IPS-15b (cell line): ENCODE results near the gene HOXA2.

Source experiments
- H3K27me3 ChIP-seq: one replicate; pipeline ENCODE4 v1.6.1; 2013; ENCODE audit warnings: low read length; ENCODE audit not compliant: control insufficient read depth, insufficient read depth
- H3K36me3 ChIP-seq: one replicate; pipeline ENCODE4 v1.6.1; 2013; ENCODE audit warnings: low read length; ENCODE audit not compliant: control insufficient read depth, insufficient read depth
- H3K4me1 ChIP-seq: one replicate; pipeline ENCODE4 v1.6.1; 2013; ENCODE audit warnings: mild to moderate bottlenecking, low read length; ENCODE audit not compliant: control insufficient read depth, insufficient read depth
- H3K4me3 ChIP-seq: one replicate; pipeline ENCODE4 v1.5.1; 2013; ENCODE audit warnings: low read depth, low read length
- H3K9ac ChIP-seq: one replicate; pipeline ENCODE4 v1.6.1; 2013; ENCODE audit warnings: low read depth, mild to moderate bottlenecking, low read length
- H3K9me3 ChIP-seq: one replicate; pipeline ENCODE4 v1.6.1; 2013; ENCODE audit warnings: mild to moderate bottlenecking, low read length; ENCODE audit not compliant: control insufficient read depth, insufficient read depth

Gene HOXA2

DNA sequence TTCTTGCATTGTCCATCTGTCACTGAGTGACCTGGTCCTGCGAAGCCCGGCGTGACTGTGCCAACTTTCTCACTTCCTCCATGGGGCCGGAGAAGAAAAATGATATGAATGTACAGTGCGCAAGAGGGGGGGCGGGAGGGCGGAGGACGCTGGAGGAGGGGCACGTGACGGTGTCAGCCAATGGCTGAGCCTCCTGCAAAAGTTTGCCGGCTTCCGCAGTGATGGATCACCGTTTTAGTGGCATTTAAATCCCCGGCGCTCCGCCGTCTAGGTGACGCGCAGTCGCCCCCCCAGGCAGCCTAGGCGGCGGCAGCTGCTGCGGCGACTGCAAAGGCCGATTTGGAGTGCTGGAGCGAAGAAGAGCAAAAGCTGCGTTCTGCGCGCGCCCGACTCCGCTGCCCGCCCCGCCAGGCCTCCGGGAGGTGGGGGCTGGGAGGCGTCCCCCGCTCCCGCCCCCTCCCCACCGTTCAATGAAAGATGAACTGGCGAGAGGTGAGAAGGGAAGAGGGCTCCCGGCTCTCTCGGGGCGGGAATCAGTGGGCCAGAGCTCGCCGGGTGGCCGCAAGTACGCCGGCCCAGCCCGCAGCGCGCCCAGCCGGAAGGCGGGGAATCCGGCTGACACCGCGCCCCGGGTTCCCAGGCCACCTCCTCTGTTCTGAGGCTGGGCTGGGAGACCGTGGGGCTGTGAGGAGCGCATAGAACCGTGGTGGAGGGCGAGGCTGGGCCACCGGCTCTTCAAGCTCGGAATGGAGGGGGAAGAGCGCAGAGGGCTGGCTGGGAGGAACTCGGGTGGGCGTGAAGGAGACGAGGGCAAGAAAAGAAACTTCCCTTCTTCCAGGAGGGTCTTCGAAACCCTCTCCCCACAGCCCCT is 6.4 kb downstream of the HOXA2 start, which contains the start of gene HOXA1:
Gene HOXA1, minus strand, starts transcription at position 104 of the 871 bp plus-strand sequence. Its CDS starts 88 bp downstream, at position 16.
- no peaks in the 10 kb centered on the region for H3K36me3 ChIP-seq
- no peaks in the 10 kb centered on the region for H3K9me3 ChIP-seq
- no peak within 1 kb of the TSS for H3K9ac ChIP-seq
- peaks cover 32% of the 10 kb centered on the region for H3K4me1 ChIP-seq
- peaks cover 90% of the 10 kb centered on the region for H3K27me3 ChIP-seq
- peak within 1 kb of the TSS; percentile 54 for H3K4me3 ChIP-seq

DNA sequence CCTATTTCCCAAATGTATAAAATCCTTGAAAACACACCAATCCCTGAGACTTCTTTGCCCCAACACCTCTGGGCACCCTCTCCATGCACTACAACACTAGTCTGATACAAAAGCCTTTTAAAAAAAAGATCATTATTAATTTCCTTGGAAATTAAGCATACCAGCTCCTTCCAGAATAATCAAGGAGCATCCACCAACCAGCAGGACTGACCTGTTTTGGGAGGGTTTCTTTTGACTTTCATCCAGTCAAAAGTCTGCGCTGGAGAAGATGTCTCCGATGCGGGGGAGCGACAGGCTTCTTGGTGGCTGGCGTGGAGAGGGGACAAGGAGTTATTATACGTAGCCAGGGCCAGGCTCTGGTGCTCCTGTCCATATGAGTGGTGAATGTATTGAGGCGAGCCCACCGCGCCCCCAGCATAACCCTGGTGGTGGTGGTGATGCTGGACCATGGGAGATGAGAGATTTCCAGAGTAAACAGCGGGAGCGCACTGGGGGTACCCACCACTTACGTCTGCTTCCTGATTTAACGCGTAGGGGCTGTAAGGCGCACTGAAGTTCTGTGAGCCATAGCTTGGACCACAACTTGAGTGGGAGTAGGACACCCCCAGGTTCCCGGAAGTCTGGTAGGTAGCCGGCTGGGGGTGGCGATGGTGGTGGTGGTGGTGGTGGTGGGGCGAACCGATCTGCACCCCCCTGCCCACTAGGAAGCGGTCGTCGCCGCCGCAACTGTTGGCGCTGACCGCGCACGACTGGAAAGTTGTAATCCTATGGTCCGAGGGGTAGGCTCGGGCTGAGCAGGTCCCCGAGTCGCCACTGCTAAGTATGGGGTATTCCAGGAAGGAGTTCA is 7.2 kb downstream of the HOXA2 start:
- no peaks in the 10 kb centered on the region for H3K36me3 ChIP-seq
- peak overlapping the region; percentile 37 for H3K4me3 ChIP-seq
- no peaks in the 10 kb centered on the region for H3K9me3 ChIP-seq
- peaks cover 90% of the 10 kb centered on the region for H3K27me3 ChIP-seq
- peaks cover 32% of the 10 kb centered on the region for H3K4me1 ChIP-seq
- H3K9ac ChIP-seq = no peak overlapping the region

DNA sequence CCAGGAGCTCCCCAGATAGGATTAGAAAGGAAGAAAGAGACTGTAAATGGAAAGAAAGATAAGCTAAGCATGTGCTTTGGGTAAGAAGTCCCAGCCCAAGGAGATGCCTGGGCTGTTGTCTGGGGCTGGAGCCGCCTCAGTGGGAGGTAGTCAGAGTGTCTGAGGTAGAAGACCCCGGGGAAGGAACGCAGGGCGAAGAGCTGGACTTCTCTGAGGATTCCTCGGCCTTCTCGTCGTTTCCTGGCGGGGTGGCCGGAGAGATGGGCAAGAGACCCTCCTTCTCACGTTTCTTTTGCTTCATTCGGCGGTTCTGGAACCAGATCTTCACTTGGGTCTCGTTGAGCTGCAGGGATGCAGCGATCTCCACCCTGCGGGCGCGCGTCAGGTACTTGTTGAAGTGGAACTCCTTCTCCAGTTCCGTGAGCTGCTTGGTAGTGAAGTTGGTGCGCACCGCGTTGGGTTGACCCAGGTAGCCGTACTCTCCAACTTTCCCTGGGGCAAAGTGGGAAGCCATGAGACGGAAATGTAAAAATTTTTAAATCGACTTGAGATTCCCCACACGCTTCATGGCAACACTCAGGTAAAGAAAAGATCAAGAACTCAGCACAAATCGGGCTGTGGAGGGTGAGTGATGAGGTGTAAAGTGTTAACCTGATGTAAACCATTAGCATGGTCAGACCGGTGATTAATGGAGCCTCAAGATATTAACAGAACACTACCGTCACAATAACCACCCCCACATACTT is 8.0 kb downstream of the HOXA2 start:
- Histone ChIP-seq H3K27me3 (peaks cover 90% of the 10 kb centered on the region), H3K9ac (no peak overlapping the region), H3K36me3 (no peaks in the 10 kb centered on the region), H3K4me3 (peak overlapping the region; percentile 37), H3K4me1 (peaks cover 35% of the 10 kb centered on the region), H3K9me3 (no peaks in the 10 kb centered on the region)

DNA sequence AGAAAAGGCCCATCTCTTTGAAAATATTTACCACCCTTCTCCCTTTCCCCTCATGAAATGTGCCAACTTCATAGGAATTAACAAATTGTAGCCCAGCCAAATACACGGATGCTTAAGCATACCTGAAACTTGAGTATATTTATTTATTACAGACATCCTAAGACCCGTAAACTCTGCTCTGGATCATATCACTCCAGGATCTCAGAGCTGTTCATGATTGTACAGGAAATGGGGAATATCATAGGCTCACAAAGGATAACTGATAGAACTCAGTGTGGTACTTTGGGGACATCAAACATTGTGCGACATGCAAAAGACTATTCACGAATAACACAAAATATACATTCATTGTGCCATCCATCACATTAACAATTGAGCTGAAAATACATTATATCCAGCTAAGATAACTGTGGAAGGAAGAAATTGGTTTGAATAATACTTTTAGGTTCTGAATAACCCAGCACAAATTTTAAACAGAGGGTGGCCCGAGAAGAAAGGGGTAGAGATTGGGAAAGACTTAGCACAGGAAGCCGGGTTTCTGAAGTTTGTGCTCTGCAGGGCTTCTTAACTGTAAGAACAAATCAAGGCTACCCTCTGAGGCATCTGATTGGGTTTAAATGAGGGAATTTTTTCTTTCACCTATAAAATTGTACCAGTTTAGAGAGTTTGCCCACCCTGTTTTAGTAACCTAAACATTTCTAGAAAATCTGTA is 9.1 kb downstream of the HOXA2 start:
- H3K4me1 ChIP-seq = peaks cover 37% of the 10 kb centered on the region
- H3K4me3 ChIP-seq = no peak overlapping the region
- no peaks in the 10 kb centered on the region for H3K9me3 ChIP-seq
- no peaks in the 10 kb centered on the region for H3K36me3 ChIP-seq
- no peak overlapping the region for H3K9ac ChIP-seq
- H3K27me3 ChIP-seq = peaks cover 90% of the 10 kb centered on the region

DNA sequence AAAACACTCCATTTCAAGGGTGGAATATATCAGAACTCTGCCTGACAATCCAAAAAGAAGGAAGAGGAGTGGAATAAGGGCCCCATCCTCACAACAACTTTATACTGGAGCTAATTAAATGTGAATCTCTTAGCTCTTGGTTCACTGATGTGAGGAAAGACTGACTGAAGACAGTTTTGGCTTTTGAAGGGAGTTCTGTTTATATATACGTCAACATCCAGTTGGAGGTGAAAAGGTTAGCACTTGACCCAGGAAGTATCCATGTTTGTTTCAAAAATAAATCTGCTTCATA is 9.7 kb downstream of the HOXA2 start:
- no peaks in the 10 kb centered on the region for H3K36me3 ChIP-seq
- H3K9ac ChIP-seq = no peak overlapping the region
- no peaks in the 10 kb centered on the region for H3K9me3 ChIP-seq
- peaks cover 37% of the 10 kb centered on the region for H3K4me1 ChIP-seq
- H3K27me3 ChIP-seq = peaks cover 90% of the 10 kb centered on the region
- peak overlapping the region; percentile 10 for H3K4me3 ChIP-seq

DNA sequence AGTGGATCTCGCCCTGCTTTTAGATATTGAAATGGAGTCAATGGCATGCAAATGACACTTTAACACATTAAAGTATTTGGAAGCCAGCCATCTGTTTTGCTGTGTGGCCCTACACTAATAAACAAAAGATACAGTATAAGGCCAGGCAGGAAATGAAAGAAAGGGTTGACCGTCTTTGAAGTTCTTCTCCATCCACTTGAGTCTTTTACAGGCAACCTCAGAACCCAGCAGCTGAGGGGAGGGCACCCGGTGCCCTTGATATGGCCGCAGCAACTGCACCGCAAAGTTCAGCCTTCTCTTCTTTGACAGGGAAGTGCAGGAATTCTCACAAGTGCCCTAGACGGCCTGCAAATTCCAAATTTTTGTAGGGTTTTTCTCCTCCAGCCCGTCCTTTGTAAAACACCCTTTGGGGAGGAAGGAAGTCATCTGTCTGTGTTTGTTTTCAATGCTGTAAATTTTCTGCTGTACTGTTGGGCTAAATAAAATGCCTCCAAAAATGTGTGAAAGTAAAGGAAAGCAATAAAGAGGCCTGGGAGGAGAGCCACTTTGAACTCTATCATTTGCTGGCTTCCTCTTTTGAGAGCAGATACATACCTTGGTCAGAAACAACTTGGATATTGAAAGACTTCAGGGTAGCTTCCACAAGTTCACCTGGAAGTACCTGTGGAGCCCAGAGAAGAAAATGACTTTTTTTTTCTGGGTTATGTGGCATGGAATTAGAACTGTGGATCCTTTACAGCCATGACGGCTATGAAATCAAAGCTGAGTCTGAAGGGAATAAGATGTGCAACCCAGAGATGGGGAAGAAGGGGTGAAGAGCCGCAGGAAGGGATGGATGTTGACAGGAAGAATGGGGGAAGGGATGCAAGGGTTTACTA is 10.3 kb downstream of the HOXA2 start:
- no peaks in the 10 kb centered on the region for H3K36me3 ChIP-seq
- H3K27me3 ChIP-seq = peaks cover 90% of the 10 kb centered on the region
- peak overlapping the region; percentile 10 for H3K4me3 ChIP-seq
- H3K9me3 ChIP-seq = no peaks in the 10 kb centered on the region
- peaks cover 33% of the 10 kb centered on the region for H3K4me1 ChIP-seq
- no peak overlapping the region for H3K9ac ChIP-seq

DNA sequence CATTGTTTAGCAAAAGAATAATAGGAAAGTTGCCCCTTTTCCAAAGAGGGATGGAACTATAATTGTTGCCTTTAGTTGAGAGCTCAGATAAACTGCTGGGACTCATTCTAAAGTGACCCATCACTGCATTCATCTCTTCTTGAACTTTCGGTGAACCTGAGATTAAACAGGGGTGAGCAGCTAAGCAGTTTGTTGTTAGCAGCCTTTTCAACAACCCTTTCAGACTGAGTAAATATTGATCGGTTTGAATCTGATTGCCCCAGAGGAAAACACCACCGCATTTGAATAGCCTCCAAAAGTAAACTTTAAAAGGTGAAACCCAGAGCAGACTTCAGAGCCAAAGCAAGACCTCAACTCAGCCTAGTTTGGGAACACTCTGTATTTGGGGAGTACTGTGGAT is 11.4 kb downstream of the HOXA2 start:
- Histone ChIP-seq H3K9ac (no peak overlapping the region), H3K9me3 (no peaks in the 10 kb centered on the region), H3K27me3 (peaks cover 91% of the 10 kb centered on the region), H3K36me3 (no peaks in the 10 kb centered on the region), H3K4me3 (no peak overlapping the region), H3K4me1 (peaks cover 33% of the 10 kb centered on the region)

DNA sequence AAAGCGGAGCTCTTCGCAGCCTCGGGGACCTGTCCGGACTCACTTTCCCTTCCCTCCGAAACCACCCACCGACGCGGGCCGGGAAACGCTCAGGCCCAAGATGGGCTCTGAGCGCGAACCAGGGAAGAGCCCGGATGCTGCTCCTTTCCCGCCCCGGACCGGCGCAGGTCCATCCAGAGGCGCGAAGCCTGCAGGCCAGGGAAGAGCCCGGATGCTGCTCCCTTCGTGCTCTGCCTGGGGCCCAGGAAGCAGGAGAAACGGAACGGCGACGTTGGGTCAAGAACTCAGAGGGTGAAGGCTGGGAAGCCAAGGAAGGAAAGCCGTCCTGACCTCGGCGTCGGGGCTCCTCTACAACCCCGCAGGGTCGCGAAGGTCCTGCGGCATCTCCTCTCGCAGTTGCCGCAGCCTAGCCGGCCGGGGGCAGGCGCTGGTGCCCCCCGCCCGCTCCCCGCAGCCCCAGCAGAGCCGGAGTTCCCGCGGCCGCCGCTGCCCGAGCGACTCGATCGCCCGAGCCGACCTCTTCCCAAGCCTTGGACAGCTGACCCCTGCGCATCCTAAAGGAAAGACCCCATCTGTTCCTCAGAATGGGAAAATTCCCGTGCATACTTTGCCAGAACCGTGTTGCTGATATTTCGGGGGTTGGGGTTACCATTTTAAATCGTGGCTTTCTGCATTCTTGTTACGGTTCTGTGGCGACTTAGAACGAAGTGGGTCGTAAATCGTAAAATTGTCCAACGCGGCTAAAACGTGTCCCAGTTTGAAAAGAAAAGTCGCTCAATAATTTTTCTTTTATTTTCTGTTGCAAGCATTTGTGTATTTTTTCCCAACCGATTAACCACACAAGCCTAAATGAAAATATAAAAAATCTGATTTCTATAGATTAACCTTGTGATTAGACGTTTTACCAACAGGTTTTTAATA is 14.2 kb downstream of the HOXA2 start:
- Histone ChIP-seq H3K9me3 (no peaks in the 10 kb centered on the region), H3K27me3 (peaks cover 79% of the 10 kb centered on the region), H3K9ac (no peak overlapping the region), H3K4me1 (peaks cover 32% of the 10 kb centered on the region), H3K36me3 (no peaks in the 10 kb centered on the region), H3K4me3 (peak overlapping the region; percentile 37)

DNA sequence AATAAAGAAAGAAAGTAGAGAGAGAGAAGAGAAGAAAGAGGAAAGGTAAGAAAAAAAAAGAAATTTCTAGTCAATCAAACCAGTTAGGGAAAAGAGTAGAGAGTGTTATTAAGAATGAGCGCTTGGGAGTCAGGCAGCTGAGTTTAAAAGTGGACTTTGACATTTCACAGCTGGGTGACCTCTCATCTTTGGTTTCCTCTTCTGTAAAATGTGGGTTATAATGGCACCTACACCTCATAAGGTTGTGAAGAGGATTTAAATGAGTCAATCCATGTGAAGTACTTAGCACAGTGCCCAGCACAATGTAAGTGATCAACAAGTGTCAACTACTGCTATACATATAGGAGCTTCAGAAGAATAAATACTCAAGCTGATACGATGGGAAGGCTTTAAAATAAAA is 18.8 kb downstream of the HOXA2 start:
- Histone ChIP-seq H3K36me3 (no peaks in the 10 kb centered on the region), H3K9ac (no peak overlapping the region), H3K27me3 (peaks cover 36% of the 10 kb centered on the region), H3K4me1 (peaks cover 4% of the 10 kb centered on the region), H3K9me3 (no peaks in the 10 kb centered on the region), H3K4me3 (no peak overlapping the region)

DNA sequence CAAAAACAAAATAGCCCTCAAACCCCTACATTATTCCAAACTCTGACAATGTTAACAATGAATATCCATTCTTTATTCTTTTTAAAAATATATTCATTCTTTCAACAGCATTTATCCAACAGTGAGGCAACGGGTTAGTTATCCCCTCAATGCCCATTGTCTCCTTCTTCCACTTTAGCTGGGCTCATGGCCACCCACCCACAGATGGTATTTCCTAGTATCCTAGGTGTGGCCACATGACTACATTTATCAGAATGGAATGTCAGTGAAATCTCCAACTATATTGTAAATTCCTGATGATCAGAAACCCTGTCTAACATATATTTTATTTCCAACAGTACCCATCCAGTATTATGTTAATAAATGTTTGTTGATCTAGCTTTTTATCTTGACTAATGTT is 20.3 kb downstream of the HOXA2 start:
- H3K9me3 ChIP-seq = no peaks in the 10 kb centered on the region
- H3K4me1 ChIP-seq = peaks cover 4% of the 10 kb centered on the region
- no peaks in the 10 kb centered on the region for H3K36me3 ChIP-seq

More for the DNA sequence above, 20.3 kb downstream of the HOXA2 start:
- peaks cover 22% of the 10 kb centered on the region for H3K27me3 ChIP-seq
- H3K9ac ChIP-seq = no peak overlapping the region
- no peak overlapping the region for H3K4me3 ChIP-seq
